Measurements from ENCODE around the gene PTGR3. TPM values are rescaled to one million over a fixed set of nuclear protein-coding genes. Genes with fewer than 3 reads are reported as not detected.

The PTGR3 gene
- total and polyA plus RNA-seq, 2 experiments from 2014 or later, result 24.4 to 25.7 TPM

GRCh38 chr18:75170916-75171315 is 38.0 kb downstream of the PTGR3 start:
- WGBS (ENCODE audit: low lambda C conversion rate, missing lambda C conversion rate), result 85% methylated on average over 11 of the region's 11 CpGs
- Histone ChIP-seq H3K79me2 (no peaks in the 10 kb centered on the region), H2AFZ (no peak overlapping the region), H3K36me3 (replicated peaks; ENCODE audit: insufficient read depth, low read depth) (no peaks in the 10 kb centered on the region), H3K27me3 (no peaks in the 10 kb centered on the region), H3K4me1 (ENCODE audit: insufficient read depth) (no peaks in the 10 kb centered on the region), H3K9me3 (ENCODE audit: low read depth) (no peaks in the 10 kb centered on the region), H3K27ac (no peak overlapping the region), H3K4me2 (no peak overlapping the region), H4K20me1 (ENCODE audit: insufficient read depth, poor library complexity, severe bottlenecking) (no peaks in the 10 kb centered on the region), H3K9me2 (replicated peaks; ENCODE audit: insufficient read depth) (no peaks in the 10 kb centered on the region), H3K4me3 (no peak overlapping the region)
- TF ChIP-seq CTCF (IDR thresholded peaks at IDR 0.05; ENCODE audit: poor library complexity), result no peak
- no peak for TF ChIP-seq EZH2phosphoT487 (IDR thresholded peaks at IDR 0.05; ENCODE audit: low read depth, severe bottlenecking, unreplicated experiment)
- no peak for TF ChIP-seq EZH2 (IDR thresholded peaks at IDR 0.05; ENCODE audit: borderline replicate concordance)
- DNase-seq (ENCODE audit: low spot score), result no peak

- H3K9me3 ChIP-seq (ENCODE audit: low read depth), result no peaks in the 10 kb centered on the region
- WGBS (ENCODE audit: low lambda C conversion rate, missing lambda C conversion rate), result 96% methylated on average over 34 of the region's 34 CpGs
Measured at GRCh38 chr18:75170022-75170789, 38.7 kb downstream of the PTGR3 start.

GRCh38 chr18:75169411-75169810 is 39.5 kb downstream of the PTGR3 start:
- H3K27me3 ChIP-seq, result no peaks in the 10 kb centered on the region
- no peak overlapping the region for H3K4me2 ChIP-seq
- no peaks in the 10 kb centered on the region for H3K9me3 ChIP-seq (ENCODE audit: low read depth)
- H3K4me1 ChIP-seq (ENCODE audit: insufficient read depth), result no peaks in the 10 kb centered on the region
- H3K27ac ChIP-seq, result no peak overlapping the region
- 96% methylated on average over 5 of the region's 9 CpGs for WGBS (ENCODE audit: low lambda C conversion rate, missing lambda C conversion rate)
- H3K4me3 ChIP-seq, result no peak overlapping the region
- no peak for TF ChIP-seq EZH2 (IDR thresholded peaks at IDR 0.05; ENCODE audit: borderline replicate concordance)
- TF ChIP-seq EZH2phosphoT487 (IDR thresholded peaks at IDR 0.05; ENCODE audit: low read depth, severe bottlenecking, unreplicated experiment), result no peak
- no peaks in the 10 kb centered on the region for H3K36me3 ChIP-seq (replicated peaks; ENCODE audit: insufficient read depth, low read depth)
- H4K20me1 ChIP-seq (ENCODE audit: insufficient read depth, poor library complexity, severe bottlenecking), result no peaks in the 10 kb centered on the region
- H3K79me2 ChIP-seq, result no peaks in the 10 kb centered on the region
- H3K9me2 ChIP-seq (replicated peaks; ENCODE audit: insufficient read depth), result no peaks in the 10 kb centered on the region
- no peak for DNase-seq (ENCODE audit: low spot score)
- H2AFZ ChIP-seq, result no peak overlapping the region

More at GRCh38 chr18:75170022-75170789, 38.7 kb downstream of the PTGR3 start:
- no peak overlapping the region for H3K4me3 ChIP-seq
- H3K27me3 ChIP-seq, result no peaks in the 10 kb centered on the region
- H3K27ac ChIP-seq, result no peak overlapping the region
- no peaks in the 10 kb centered on the region for H3K9me2 ChIP-seq (replicated peaks; ENCODE audit: insufficient read depth)
- DNase-seq (ENCODE audit: low spot score), result no peak
- no peaks in the 10 kb centered on the region for H3K79me2 ChIP-seq
- no peaks in the 10 kb centered on the region for H4K20me1 ChIP-seq (ENCODE audit: insufficient read depth, poor library complexity, severe bottlenecking)
- TF ChIP-seq EZH2phosphoT487 (IDR thresholded peaks at IDR 0.05; ENCODE audit: low read depth, severe bottlenecking, unreplicated experiment), result no peak
- TF ChIP-seq CTCF (IDR thresholded peaks at IDR 0.05; ENCODE audit: poor library complexity), result no peak
- no peak for TF ChIP-seq EZH2 (IDR thresholded peaks at IDR 0.05; ENCODE audit: borderline replicate concordance)
- H3K4me1 ChIP-seq (ENCODE audit: insufficient read depth), result no peaks in the 10 kb centered on the region
- H3K4me2 ChIP-seq, result no peak overlapping the region
- no peaks in the 10 kb centered on the region for H3K36me3 ChIP-seq (replicated peaks; ENCODE audit: insufficient read depth, low read depth)
- H2AFZ ChIP-seq, result no peak overlapping the region

- H3K27me3 ChIP-seq, result no peaks in the 10 kb centered on the region
- no peaks in the 10 kb centered on the region for H3K4me1 ChIP-seq (ENCODE audit: insufficient read depth)
- no peak overlapping the region for H3K27ac ChIP-seq
- H3K9me3 ChIP-seq (ENCODE audit: low read depth), result no peaks in the 10 kb centered on the region
- DNase-seq (ENCODE audit: low spot score), result no peak
- no peaks in the 10 kb centered on the region for H3K79me2 ChIP-seq
- 72% methylated on average over 7 of the region's 7 CpGs for whole genome bisulfite sequencing (ENCODE audit: low lambda C conversion rate, missing lambda C conversion rate)
- TF ChIP-seq CTCF (IDR thresholded peaks at IDR 0.05; ENCODE audit: poor library complexity) (no peak), EZH2phosphoT487 (IDR thresholded peaks at IDR 0.05; ENCODE audit: low read depth, severe bottlenecking, unreplicated experiment) (no peak), EZH2 (IDR thresholded peaks at IDR 0.05; ENCODE audit: borderline replicate concordance) (no peak)
- H2AFZ ChIP-seq, result no peak overlapping the region
- no peak overlapping the region for H3K4me3 ChIP-seq
- no peak overlapping the region for H3K4me2 ChIP-seq
- H3K9me2 ChIP-seq (replicated peaks; ENCODE audit: insufficient read depth), result no peaks in the 10 kb centered on the region
- no peaks in the 10 kb centered on the region for H3K36me3 ChIP-seq (replicated peaks; ENCODE audit: insufficient read depth, low read depth)
- no peaks in the 10 kb centered on the region for H4K20me1 ChIP-seq (ENCODE audit: insufficient read depth, poor library complexity, severe bottlenecking)
Measured at GRCh38 chr18:75168619-75169018, 40.3 kb downstream of the PTGR3 start.

Data from hepatocyte (in vitro differentiated cells).